OCI-LY1 (cell line): ENCODE results near the gene SEC16A.

Experiments used
- CTCF ChIP-seq: fragments of 200-600 bp; sonication (generic), shearing (Covaris generic); IDR thresholded peaks from 2 replicates; pipeline ENCODE4 v1.5.1; 2017; ENCODE audit warnings: mild to moderate bottlenecking, antibody characterized with exemption, low read length, moderate library complexity, mixed read lengths
- EZH2 ChIP-seq: fragments of 200-600 bp; sonication (generic), shearing (Covaris generic); IDR thresholded peaks from 2 replicates; pipeline ENCODE4 v1.8.0; 2017; ENCODE audit warnings: borderline replicate concordance, mixed run types, mild to moderate bottlenecking, antibody characterized with exemption, low read length, moderate library complexity, mixed read lengths

- TF ChIP-seq CTCF (no peak), EZH2 (no peak)
Observed at GRCh38 chr9:136421791-136422190, 61.0 kb downstream of the SEC16A start.
